ENCODE data around the gene MST1.
A peak's percentile ranks its signal among the peaks of the same experiment; 100 is the strongest.

Gene MST1

DNA sequence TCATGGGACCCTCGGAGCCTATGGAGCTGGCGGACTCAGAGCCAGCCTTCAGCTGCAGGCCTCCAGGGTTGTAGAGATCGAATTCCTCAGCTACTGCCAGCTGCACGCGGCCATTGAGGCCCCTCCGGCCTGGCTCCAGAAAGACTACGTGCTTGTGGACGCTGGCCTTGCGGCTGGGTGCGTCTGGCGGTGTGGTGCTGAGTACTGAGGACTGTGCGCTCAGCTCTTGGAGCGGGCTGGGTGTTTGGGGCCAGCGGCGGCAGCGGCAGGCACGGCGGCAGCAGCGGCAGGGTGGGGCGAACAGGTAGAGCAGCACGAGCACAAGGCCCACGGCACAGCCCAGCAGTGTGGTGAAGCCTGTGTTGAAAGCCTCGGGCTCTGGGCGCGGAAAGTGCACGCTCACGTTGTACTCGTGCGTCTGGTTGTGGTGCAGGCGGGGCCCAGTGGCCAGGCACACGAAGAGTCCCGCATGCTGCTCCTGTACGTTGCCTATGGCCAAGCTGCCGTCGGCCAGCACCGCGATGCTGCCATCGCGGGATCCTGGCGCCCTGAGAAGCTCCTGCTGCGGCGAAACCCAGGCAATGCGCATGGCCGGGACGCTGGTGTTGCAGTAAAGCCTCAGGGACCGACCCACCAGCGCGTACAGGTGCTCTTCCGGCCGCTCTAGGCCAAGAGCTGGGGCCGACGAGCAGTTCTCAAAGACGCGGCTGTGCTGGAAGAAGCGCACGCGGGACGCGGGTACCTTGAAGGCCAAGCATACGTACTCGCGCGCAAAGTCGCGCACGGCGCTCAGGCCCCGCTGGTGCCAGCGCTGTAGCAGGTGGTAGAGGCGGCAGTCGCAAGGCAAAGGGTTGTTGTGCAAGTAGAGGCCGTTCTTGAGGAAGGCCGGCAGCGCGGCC is 28.9 kb upstream of the MST1 start:
- no peak for DNase-seq

DNA sequence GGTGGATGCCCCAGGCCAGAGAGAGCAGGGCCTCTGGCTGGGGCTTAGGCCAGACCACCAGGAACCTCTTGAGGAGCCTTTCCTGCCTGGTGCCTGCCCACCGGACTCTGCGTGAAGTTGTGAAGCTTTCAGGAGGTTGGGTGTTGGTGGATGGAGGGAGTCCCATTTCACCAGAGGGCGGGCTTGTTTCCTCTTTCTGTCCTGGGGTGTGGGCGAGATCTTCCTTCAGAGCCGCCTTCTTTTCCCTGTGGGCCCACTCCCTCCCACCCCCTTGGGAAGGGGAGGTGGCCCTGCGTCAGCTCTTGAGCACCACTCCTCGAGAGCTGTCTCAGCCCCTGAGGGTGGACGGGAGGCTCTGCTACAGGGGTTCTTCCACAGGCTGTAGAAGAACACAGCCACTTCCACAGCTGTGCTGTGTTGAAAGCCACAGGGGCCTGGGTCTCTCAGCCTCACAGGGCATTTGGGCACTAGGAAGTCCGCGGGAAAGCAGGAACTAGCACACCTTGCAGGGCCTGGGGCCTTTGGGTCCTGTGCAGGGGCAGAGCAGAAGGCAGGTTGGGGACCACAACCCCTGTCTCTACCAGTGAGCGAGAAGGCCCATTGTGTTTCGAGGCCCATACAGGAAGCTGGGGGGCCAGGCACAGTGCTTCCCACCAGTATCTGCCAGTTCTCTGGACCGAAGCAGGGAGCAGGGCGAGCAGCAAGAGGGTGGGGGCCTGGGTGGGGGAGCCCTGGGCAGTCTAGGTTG is 28.1 kb upstream of the MST1 start:
- DNase-seq = no peak

DNA sequence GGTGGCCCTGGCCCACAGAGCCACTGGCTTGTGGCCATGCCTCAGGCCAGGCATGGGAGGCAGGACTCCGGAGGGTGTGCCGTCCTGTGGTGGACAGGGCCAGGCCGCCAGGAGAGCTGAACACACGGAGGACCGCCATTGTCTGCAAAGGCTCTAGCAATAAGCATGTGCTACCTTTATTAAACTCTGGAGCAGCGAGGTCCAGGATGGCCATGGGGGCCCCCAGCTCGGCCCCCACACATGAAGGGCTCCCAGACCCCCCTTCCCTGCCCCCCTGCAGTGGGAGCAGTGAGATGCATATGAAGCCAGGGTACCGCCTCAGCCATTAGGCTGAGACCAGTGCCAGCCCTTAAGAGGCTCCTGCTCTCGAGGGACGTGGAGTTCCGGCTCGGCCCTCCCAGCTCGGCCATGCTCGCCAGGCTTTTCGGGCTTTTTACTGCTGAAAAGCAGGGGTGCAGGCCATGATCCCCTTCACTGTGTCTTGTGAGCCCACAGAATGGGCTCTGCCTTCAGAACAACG is 27.5 kb upstream of the MST1 start:
- DNase-seq = no peak

DNA sequence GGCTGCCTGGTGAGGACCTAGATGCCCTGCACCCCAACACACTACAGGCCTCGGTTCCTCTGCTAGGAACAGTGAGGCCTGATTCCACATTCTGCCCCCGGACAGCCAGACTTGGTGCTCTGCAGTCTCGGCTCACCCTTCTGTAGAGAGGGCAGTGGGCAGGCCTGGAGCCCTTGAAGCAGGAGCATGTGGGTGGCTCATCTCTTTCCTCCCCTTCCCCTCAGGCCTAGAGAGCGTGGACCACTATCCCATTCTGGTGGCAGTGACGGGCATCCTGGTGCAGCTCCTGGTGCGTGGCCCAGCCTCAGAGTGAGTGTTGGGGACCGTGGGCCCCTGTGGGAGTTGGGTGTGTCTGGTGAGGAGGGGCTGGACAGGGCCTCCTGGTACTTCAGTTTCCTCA is 26.9 kb upstream of the MST1 start:
- no peak for DNase-seq

DNA sequence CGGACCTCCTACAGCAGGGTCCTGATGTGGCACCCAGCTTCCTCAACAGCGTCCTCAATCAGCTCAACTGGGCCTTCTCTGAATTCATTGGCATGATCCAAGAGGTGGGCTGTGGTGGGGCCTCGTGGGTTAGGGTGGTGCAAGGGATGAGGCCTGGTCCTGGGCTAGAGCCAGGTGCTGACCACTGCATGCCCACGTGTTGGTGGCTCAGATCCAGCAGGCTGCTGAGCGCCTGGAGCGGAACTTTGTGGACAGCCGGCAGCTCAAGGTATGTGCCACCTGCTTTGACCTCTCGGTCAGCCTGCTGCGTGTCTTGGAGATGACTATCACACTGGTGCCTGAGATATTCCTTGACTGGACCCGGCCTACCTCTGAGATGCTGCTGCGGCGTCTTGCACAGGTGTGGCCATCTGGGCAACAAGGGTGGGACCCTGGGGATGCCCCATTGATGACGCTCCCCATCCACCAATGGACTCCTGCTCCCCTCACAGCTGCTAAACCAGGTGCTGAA is 26.4 kb upstream of the MST1 start:
- no peak for DNase-seq

DNA sequence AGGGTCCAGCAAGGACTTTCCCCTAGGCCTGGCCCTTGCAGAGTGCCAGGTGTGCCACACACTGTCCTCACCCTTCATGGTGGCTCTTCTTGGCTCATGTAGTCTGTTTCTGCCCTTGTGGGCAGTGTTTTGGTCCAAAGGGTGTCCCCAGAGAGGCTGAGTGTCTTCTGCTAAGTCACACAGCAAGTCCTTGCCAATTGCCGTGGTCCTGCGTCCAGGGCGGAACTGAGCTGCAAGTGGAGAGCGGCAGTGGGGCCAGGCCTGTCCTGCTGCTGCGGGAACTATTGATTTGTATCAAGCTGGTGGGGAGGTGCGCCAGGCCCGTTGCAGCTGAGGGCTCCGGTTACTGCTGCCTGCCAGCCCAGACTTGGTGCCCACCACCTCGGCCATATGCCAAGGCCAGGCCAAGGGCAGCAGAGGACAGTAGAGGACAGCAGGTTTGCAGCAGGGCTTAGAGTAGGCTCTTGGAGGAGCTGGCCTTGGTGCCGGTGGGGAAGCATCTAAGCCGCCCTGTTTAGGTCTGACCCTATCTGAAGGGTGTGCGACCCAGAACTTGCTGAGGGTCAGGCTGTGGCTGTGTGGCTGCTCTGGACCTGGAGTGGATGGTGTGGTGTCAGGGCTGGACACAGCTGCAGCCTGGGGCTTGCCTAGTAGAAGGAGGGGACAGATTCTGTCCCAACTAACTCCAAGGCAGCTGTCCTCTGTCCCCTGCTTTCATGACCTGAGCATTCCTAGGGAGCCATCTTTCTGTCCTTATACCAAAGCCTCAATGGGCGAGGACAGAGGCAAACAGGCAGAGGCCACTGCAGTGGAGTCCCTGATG is 25.7 kb upstream of the MST1 start:
- DNase-seq = no peak

DNA sequence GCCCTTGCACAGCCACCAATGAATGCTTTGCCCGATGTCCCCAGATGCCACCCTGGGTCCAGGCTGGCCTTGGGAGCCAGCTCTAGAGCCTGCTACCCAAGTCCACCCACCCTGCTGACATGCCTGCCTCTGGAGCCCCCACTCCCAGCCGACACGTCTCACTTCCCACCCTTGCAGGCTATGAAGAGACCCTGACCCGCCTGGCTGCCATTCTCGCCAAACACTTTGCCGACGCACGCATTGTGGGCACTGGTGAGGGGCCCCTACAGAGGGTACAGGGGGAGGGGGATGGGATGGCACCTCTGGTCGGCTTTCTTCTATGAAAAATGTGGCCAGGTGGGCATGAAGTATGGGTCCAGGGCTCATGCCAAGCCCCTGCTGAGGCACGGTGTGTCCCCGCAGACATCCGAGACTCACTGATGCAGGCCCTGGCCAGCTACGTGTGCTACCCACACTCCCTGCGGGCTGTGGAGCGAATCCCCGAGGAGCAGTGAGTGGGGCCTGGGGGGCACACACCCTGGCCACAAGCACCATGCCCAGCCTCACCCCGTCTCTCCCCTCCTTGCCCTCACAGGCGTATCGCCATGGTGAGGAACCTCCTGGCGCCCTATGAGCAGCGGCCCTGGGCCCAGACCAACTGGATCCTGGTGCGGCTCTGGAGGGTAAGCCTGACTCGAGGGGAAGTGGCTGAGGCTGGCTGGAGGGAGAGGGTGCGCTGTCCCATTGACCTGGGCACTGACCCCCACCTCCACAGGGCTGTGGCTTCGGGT is 24.2 kb upstream of the MST1 start:
- no peak for DNase-seq

DNA sequence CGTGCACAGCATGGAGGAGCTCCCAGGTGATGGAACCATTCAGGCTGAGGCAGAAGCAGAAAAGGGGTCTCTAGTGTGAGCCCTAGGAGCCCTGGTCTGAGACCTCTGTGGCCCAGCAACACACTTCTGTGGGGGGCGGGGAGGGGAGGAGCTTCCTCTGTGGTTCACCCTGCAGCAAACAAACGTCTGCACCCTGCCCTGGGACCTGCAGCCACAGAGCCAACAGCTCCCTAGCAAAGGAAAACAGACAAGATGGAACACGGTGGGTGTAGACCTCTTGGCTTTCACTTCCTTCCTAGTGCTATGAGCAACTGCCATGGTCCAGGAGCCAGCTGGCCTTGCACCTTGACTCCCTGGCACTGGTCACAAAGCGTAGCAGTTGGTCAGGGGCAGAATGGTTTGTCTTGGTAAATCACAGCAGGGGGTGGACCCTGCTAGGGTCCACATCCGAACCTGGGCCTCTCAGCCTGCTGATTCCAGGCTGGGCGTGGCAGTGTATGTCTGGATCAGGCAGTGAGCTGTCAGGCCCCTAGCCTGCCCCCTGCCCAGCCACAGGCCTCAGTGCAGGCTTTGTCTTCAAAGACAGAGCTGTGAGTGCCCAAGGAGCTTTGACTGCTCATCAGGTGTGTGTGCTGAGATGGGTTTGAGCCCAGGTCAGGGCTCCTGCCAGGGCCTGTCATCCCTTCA is 23.5 kb upstream of the MST1 start:
- DNase-seq = no peak

DNA sequence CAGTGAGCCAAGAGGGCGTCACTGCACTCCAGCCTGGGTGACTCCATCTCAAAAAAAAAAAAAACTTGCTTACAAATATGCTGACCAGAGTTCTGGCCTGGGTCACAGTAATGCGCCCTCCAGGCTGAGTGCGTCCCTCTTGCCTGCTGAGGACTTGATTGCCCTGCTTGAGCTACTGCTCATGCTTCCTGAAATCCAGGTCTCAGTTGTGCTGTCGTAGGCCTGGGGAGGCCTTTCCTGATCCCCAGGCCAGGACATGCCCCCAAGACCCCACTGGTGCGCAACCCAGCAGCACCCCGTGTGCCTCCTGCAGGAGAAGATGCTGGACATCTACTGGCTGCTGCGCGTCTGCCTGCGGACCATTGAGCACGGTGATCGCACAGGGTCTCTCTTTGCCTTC is 22.9 kb upstream of the MST1 start:
- no peak for DNase-seq

DNA sequence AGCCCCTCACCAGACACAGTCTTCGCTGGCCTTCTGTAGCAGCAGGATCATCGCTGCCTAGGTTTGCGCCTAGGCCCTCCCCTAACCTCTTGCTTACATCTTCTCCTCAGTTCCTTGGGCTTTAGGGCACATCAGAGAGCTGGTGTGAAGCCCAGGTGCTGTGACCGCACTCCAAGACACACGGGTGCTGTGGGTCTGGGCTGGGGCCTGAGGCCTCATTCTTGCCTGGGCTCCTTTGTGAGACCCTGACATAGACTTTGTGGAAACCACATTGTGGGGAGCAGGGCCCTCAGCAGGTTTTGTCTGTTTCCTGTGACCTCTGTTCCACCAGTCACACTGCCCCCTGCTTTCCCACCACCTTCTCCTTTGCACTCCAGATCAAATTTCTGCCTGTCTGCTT is 22.2 kb upstream of the MST1 start:
- no peak for DNase-seq

DNA sequence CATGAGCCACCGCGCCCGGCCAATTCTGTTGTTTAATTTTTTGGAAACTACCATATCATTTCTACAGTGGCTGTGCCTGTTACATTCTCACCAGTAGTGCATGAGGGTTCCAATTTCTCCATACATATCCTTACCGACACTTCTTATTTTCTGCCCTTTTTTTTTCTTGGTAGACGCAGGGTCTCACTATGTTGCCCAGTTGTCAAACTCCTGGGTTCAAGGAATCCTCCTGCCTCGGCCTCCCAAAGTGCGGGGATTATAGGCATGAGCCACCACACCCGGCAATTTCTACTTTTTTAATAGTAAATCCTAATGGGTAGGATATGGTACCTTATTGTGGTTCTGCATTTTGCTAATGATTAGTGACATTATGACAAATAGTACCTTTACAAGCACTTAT is 20.6 kb upstream of the MST1 start:
- DNase-seq = no peak

DNA sequence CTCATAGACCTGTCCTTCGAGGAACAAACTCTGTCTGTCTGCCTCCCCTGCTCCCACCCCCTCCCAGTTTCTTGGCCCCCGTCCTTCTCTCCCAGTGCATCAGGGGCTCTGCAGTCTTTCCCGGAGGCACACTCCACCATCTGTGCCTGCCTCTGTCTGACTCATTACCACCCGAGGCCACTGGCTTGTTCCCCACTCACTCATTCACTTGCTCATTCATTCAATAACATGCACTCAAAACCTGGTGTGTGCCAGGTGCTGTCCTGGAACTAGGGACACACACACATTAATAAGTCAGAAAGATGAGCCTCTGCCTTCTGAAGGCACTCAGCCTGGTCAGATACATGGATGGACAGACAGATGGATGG is 17.8 kb upstream of the MST1 start:
- DNase-seq = no peak

DNA sequence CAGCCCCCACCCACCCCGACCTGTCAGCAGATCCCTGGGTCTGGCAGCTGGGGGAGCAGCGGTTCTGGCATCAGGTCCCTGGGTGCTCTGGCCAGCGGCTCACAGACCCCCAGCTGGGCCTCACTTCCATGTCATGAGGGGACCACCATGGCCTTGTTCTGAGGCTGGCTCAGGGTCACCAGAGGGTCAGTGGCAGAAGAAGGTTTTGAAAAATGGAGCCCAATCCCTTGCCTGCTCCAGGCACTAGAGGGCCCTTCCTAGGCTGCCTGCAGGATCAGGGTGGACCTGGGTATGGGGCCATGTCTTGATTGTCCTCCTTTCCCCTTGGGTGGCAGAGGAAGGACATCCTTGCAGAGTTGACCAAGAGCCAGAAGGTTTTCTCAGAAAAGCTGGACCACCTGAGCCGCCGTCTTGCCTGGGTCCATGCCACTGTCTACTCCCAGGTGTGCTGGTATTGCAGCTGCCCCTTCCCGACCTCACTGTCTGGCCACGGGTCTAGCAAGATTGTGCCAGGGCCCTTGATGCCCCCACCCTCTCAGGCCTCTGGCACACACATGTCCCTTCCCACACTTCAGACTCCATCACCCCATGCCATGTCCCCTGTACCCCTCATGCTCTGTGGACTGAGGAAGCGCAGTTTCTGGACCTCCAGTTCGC is 17.3 kb upstream of the MST1 start:
- DNase-seq = no peak

DNA sequence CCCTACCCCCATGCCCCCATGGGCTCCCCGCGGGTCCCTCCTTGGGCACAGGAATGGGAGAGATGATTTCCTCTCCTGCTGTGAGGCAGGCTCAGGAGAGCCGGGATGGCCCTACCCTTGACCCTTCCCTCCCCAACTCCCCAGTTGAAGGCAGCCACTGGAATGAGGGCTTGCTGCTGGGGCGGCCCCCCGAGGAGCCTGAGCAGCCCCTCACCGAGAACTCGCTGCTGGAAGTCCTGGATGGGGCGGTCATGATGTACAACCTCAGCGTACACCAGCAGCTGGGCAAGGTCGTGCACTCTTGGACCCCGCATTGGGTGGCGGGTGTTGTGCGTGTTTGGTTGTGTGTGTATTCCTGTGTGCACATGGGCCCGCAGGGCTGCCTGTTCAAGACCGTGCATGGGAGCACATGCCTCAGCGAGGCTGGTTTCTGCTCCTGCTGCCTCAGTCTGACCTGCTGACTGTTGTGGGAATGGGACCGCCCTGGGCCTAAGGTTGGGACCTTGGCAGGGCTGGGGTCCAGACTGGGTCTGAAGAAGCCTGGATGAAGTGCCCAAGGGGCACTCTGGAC is 16.2 kb upstream of the MST1 start:
- DNase-seq = no peak

DNA sequence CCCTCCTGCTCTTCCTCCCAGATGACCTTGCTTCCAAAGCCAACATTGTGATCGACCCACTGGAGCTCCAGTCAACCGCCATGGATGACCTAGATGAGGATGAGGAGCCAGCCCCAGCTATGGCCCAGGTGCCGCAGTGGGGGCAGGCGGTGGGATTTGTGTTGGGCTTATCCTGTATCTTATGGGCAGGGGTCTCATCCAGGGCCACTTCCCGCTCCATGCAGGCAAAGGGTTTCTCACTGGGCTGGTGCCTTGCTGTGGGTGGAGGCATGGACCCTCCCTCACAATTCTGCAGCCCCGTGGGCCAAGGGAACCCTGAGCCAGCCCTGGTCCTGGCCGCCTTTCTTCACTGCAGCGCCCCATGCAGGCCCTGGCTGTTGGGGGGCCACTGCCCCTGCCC is 15.4 kb upstream of the MST1 start:
- DNase-seq = no peak

DNA sequence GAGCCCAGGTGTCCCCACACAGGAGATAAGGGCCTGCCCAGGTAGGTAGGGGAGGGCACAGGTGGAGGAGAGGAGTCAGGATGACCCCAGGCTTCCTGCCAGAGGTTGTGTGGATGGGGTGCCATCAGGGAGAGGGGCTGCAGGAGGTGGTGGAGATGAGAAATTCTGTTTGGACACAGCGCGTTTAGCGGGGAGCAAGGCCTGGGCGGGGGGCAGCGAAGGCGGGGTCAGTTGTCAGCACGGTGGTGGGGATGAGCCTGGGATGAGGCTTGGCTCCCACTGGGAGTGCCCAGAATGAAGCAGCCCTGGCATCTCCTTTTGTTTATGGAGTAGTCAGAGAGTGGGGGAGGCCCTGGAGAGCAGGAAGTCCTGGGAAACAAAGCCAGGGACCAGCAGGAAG is 14.7 kb upstream of the MST1 start:
- DNase-seq = no peak

DNA sequence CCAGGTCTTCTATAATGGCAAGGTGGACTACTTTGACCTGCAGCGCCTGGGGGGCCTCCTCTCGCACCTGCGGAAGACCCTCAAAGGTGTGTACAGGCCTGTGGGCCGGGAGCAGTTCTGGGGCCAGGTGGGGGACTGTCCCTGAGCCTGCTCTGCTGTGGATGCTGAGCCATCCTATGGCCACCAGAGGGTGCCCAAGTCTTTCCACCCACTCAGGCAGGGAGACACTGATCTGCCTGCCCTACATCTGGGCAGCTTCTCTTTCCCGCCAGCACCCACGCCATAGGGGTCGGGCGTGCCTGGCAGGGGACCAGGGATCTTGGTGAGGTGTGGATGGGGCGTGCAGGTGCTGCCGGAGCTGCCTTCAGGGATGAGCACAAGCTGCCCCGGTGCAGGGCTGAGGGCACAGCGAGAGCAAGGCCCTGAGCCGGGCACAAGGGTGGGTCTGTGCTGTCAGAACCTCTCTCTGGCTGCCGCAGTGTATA is 14.2 kb upstream of the MST1 start:
- peak; percentile 71 to 80 for DNase-seq

DNA sequence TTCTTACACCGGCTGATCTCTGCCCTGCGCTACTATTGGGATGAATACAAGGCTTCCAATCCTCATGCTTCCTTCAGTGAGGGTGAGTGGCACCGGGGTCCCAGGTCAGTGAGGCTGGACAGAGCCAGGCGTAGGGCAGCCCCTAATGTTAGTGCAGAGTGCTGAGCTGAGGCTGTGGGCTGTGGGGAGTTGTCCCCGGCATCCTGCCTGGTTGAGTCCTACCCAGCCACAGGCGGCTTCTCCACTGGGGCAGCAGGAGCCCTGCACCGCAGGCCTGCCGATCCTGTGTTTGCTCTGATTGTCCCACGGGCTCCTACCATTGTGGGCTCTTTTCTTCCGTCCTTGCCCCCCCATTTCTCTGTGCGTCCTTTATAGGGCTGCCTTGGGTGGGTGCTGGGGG is 13.4 kb upstream of the MST1 start:
- DNase-seq = no peak

DNA sequence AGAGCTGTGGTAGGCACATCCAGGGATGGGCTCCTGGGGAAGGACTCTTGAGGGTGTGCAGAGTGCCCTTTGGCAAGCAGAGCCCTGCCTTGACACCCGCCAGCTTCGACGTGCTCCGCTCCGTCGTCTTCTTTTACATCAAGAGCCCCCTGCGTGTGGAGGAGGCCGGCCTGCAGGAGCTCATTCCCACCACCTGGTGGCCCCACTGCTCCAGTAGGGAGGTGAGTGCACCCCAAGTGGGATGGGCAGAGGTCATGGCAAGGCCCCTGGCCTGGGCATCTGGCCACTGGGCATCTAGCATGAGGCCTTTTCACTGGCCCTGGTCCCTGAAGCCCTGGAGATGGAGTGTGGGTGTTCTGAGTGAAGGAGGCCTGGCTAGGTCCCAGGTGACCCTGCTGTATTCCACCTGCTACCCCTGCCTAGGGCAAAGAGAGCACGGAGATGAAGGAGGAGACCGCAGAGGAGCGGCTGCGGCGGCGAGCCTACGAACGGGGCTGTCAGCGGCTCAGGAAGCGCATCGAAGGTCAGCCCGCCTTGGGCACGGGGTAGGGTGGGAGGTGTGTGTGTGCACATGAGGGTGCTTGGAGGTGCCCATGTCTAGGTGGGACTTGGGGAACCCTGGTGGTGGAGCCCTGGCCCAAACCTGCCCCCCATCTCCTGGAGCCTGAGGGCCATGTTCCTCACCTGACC is 12.3 kb upstream of the MST1 start:
- no peak for DNase-seq

All from CD4-positive, alpha-beta T cell treated with Interferon alpha-2 for 1 hour (primary cell).